SK-N-SH treated with all-trans-retinoic acid at 6 μM for 48 hours (cell line): ENCODE data around the gene ZNF343.

Experiments used
- ATAC-seq: fragments of 200-7000 bp; cut with Tn5 transposase; 3 replicates; pipeline ENCODE4 v1.9.1; 2020; ENCODE audit warnings: mild to moderate bottlenecking, moderate library complexity
- ARNTL ChIP-seq: fragments of 450-650 bp; formaldehyde crosslinking; IDR thresholded peaks from 2 replicates; pipeline ENCODE4 v1.5.0; 2020; ENCODE audit warnings: low read depth, mild to moderate bottlenecking, moderate library complexity, borderline replicate concordance
- CSDC2 ChIP-seq: fragments of 250-450 bp; sonication (Bioruptor Pico); IDR thresholded peaks from 2 replicates; pipeline ENCODE4 v1.5.0; 2020; ENCODE audit warnings: mild to moderate bottlenecking, moderate library complexity
- ESRRG ChIP-seq: fragments of 250-450 bp; sonication (Bioruptor Pico); IDR thresholded peaks from 2 replicates; pipeline ENCODE4 v1.6.1; 2021; ENCODE audit warnings: mild to moderate bottlenecking
- GLIS3 ChIP-seq: fragments of 250-450 bp; sonication (Bioruptor Pico); IDR thresholded peaks from 2 replicates; pipeline ENCODE4 v1.5.0; 2020; ENCODE audit warnings: mild to moderate bottlenecking, moderate library complexity
- ISL1 ChIP-seq: fragments of 250-450 bp; sonication (Bioruptor Pico); IDR thresholded peaks from 2 replicates; pipeline ENCODE4 v2.1.2; 2022; ENCODE audit warnings: mild to moderate bottlenecking, moderate library complexity
- POU6F1 ChIP-seq: fragments of 250-450 bp; sonication (Bioruptor Pico); IDR thresholded peaks from 2 replicates; pipeline ENCODE4 v1.8.0; 2021; ENCODE audit warnings: low read depth, mild to moderate bottlenecking, moderate library complexity, borderline replicate concordance
- PPARA ChIP-seq: fragments of 250-450 bp; sonication (Bioruptor Pico); IDR thresholded peaks from 2 replicates; pipeline ENCODE4 v1.5.0; 2020; ENCODE audit warnings: mild to moderate bottlenecking, borderline replicate concordance
- RARB ChIP-seq: fragments of 250-450 bp; sonication (Bioruptor Pico); IDR thresholded peaks from 2 replicates; pipeline ENCODE4 v1.8.0; 2021; ENCODE audit warnings: mild to moderate bottlenecking, moderate library complexity
- SNAI2 ChIP-seq: fragments of 250-450 bp; sonication (Bioruptor Pico); IDR thresholded peaks from 2 replicates; pipeline ENCODE4 v1.5.0; 2020; ENCODE audit warnings: mild to moderate bottlenecking, moderate library complexity
- TCF4 ChIP-seq: fragments of 250-450 bp; sonication (Bioruptor Pico); IDR thresholded peaks from 2 replicates; pipeline ENCODE4 v1.8.0; 2021; ENCODE audit warnings: mild to moderate bottlenecking, moderate library complexity, borderline replicate concordance
- TOX ChIP-seq: fragments of 250-450 bp; sonication (Bioruptor Pico); IDR thresholded peaks from 2 replicates; pipeline ENCODE4 v1.8.0; 2021; ENCODE audit warnings: mild to moderate bottlenecking, moderate library complexity, borderline replicate concordance
- TSHZ2 ChIP-seq: fragments of 250-450 bp; sonication (Bioruptor Pico); IDR thresholded peaks from 2 replicates; pipeline ENCODE4 v1.5.0; 2020; ENCODE audit warnings: mild to moderate bottlenecking, moderate library complexity
- ZC3H10 ChIP-seq: fragments of 250-450 bp; sonication (Bioruptor Pico); IDR thresholded peaks from 2 replicates; pipeline ENCODE4 v1.5.1; 2021; ENCODE audit warnings: mild to moderate bottlenecking, moderate library complexity
- ZFP3 ChIP-seq: fragments of 250-450 bp; sonication (Bioruptor Pico); IDR thresholded peaks from 2 replicates; pipeline ENCODE4 v1.5.0; 2020; ENCODE audit warnings: mild to moderate bottlenecking, moderate library complexity
- ZFP30 ChIP-seq: fragments of 450-650 bp; formaldehyde crosslinking; IDR thresholded peaks from 2 replicates; pipeline ENCODE4 v1.5.0; 2022; ENCODE audit warnings: mild to moderate bottlenecking, moderate library complexity
- ZNF565 ChIP-seq: fragments of 450-650 bp; formaldehyde crosslinking; conservative IDR thresholded peaks from 2 replicates; pipeline ENCODE4 v1.5.0; 2020; ENCODE audit warnings: low read depth, mild to moderate bottlenecking, moderate library complexity
- ZNF70 ChIP-seq: fragments of 450-650 bp; formaldehyde crosslinking; IDR thresholded peaks from 2 replicates; pipeline ENCODE4 v1.5.0; 2020; ENCODE audit warnings: mild to moderate bottlenecking, moderate library complexity
- ZNF8 ChIP-seq: fragments of 450-650 bp; formaldehyde crosslinking; IDR thresholded peaks from 2 replicates; pipeline ENCODE4 v1.5.0; 2020; ENCODE audit warnings: mild to moderate bottlenecking, moderate library complexity
- TF ChIP-seq, protein P1 (sequence below): fragments of 250-450 bp; sonication (Bioruptor Pico); IDR thresholded peaks from 2 replicates; pipeline ENCODE4 v1.8.0; 2020; ENCODE audit warnings: mild to moderate bottlenecking, moderate library complexity, borderline replicate concordance
- TF ChIP-seq, protein P2 (sequence below): fragments of 250-450 bp; sonication (Bioruptor Pico); IDR thresholded peaks from 2 replicates; pipeline ENCODE4 v1.5.1; 2021; ENCODE audit warnings: mild to moderate bottlenecking, moderate library complexity
- TF ChIP-seq, protein P3 (sequence below): fragments of 250-450 bp; sonication (Bioruptor Pico); IDR thresholded peaks from 2 replicates; pipeline ENCODE4 v1.5.1; 2020; ENCODE audit warnings: low read depth, mild to moderate bottlenecking, moderate library complexity

Gene ZNF343

GRCh38 chr20:2463616-2464365, 44.9 kb downstream of the ZNF343 start:
- TF ChIP-seq TOX (CRISPR knock-in tag) (no peak), CSDC2 (CRISPR knock-in tag) (no peak), SNAI2 (CRISPR knock-in tag) (no peak), GLIS3 (CRISPR knock-in tag) (no peak), POU6F1 (CRISPR knock-in tag) (no peak), RARB (no peak), ZFP30 (no peak), ZNF70 (CRISPR knock-in tag) (no peak), ZFP3 (no peak), ZNF8 (CRISPR knock-in tag) (no peak)
- TF ChIP-seq, protein P1, sequence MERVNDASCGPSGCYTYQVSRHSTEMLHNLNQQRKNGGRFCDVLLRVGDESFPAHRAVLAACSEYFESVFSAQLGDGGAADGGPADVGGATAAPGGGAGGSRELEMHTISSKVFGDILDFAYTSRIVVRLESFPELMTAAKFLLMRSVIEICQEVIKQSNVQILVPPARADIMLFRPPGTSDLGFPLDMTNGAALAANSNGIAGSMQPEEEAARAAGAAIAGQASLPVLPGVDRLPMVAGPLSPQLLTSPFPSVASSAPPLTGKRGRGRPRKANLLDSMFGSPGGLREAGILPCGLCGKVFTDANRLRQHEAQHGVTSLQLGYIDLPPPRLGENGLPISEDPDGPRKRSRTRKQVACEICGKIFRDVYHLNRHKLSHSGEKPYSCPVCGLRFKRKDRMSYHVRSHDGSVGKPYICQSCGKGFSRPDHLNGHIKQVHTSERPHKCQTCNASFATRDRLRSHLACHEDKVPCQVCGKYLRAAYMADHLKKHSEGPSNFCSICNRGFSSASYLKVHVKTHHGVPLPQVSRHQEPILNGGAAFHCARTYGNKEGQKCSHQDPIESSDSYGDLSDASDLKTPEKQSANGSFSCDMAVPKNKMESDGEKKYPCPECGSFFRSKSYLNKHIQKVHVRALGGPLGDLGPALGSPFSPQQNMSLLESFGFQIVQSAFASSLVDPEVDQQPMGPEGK = no peak
- no peak for ATAC-seq

DNA sequence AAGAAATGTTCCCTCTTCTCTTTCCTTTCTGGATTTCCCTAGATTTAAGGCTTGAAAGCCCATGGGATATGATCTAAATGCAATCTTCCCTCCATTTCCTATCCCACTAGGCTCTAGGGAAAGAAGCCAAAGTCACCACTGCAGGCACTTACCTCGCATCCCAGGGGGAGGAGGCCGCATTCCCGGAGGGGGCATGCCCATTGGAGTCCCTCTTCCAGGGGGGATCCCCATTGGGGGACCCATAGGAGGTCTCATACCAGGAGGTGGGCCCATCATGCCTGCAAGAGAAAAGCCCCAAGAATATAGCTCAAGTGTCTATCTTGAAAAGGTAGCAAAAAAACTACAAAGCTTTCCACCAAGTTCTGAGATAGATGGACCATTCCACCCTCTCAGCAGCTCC, 46.2 kb downstream of the ZNF343 start:
- no peak for ATAC-seq
- TF ChIP-seq SNAI2 (CRISPR knock-in tag) (no peak), ZFP3 (no peak), ISL1 (CRISPR knock-in tag) (no peak), ESRRG (CRISPR knock-in tag) (no peak), ARNTL (no peak), TCF4 (CRISPR knock-in tag) (no peak), ZNF8 (CRISPR knock-in tag) (no peak)
- TF ChIP-seq, protein P2, sequence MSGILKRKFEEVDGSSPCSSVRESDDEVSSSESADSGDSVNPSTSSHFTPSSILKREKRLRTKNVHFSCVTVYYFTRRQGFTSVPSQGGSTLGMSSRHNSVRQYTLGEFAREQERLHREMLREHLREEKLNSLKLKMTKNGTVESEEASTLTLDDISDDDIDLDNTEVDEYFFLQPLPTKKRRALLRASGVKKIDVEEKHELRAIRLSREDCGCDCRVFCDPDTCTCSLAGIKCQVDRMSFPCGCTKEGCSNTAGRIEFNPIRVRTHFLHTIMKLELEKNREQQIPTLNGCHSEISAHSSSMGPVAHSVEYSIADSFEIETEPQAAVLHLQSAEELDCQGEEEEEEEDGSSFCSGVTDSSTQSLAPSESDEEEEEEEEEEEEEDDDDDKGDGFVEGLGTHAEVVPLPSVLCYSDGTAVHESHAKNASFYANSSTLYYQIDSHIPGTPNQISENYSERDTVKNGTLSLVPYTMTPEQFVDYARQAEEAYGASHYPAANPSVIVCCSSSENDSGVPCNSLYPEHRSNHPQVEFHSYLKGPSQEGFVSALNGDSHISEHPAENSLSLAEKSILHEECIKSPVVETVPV = no peak

DNA sequence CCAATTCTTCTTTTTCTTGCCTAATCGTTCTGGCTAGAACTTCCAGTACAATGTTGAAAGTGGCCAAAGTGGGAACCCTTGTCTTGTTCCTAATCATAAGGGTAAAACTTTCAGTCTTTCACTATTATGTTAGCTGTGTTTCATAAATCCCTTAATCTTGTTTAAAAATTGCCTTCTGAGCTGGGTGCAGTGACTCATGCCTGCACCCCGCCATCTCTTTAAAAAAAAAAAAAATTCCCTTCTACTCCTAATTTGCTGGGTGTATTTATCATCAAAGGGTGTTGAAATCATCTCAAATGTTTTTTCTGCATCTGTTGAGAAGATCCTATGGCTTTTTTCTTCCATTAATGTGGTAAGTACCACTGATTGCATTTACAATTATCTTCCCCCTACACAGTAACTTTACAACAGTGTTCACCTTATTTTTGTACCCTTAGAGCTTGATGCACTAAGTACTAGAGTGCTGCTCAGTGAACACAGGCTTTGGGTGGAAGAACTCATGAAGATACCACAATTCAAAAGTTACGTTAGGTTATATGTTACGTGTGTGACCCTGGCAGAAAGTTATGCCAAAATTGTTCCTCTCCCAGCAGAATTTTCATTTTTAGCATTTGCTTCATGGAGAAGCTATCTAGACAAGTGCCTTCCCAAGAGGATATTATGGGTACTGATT, 47.8 kb downstream of the ZNF343 start:
- TF ChIP-seq TSHZ2 (CRISPR knock-in tag) (no peak), ZNF70 (CRISPR knock-in tag) (no peak), ESRRG (CRISPR knock-in tag) (no peak), CSDC2 (CRISPR knock-in tag) (no peak), ZNF8 (CRISPR knock-in tag) (no peak), SNAI2 (CRISPR knock-in tag) (no peak), RARB (no peak), POU6F1 (CRISPR knock-in tag) (no peak), ZC3H10 (CRISPR knock-in tag) (no peak), PPARA (CRISPR knock-in tag) (no peak), TCF4 (CRISPR knock-in tag) (no peak), ZNF565 (CRISPR knock-in tag) (no peak), ARNTL (no peak)
- TF ChIP-seq, protein P3, sequence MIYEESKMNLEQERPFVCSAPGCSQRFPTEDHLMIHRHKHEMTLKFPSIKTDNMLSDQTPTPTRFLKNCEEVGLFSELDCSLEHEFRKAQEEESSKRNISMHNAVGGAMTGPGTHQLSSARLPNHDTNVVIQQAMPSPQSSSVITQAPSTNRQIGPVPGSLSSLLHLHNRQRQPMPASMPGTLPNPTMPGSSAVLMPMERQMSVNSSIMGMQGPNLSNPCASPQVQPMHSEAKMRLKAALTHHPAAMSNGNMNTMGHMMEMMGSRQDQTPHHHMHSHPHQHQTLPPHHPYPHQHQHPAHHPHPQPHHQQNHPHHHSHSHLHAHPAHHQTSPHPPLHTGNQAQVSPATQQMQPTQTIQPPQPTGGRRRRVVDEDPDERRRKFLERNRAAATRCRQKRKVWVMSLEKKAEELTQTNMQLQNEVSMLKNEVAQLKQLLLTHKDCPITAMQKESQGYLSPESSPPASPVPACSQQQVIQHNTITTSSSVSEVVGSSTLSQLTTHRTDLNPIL (CRISPR knock-in tag) = no peak
- TF ChIP-seq, protein P1 = no peak
- ATAC-seq = no peak
